GF-D8 (cell line): Measurements from ENCODE around the gene LAG3.

Experiments used
- DNase-seq: peaks from one replicate; lab custom pipeline; 2025; lab: John Stamatoyannopoulos, UW

The LAG3 gene

GRCh38 chr12:6790496-6791150 is 18.3 kb downstream of the LAG3 start:
- no peak for DNase-seq

GRCh38 chr12:6791931-6792520 is 19.7 kb downstream of the LAG3 start:
- DNase-seq, result no peak

- DNase-seq, result peak; percentile 50
Measured at GRCh38 chr12:6792522-6793201, 20.3 kb downstream of the LAG3 start.

DNA sequence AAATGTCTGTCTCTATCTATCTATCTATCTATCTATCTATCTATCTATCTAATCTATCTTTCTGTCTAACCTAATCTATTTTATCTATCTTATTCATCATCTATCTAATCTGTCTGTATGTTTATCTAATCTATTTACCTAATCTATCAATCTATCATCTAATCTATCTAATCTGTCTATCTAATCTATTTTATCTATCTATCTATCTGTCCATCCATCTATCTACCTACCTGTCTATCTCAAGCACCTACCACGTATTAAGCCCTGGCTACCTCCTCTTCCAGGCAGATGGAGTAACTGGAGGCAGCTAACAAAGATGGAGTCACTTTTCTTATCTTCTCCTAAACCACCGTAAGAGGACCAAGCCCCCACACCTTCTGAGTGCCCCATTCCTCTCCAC is 22.8 kb downstream of the LAG3 start:
- no peak for DNase-seq

DNA sequence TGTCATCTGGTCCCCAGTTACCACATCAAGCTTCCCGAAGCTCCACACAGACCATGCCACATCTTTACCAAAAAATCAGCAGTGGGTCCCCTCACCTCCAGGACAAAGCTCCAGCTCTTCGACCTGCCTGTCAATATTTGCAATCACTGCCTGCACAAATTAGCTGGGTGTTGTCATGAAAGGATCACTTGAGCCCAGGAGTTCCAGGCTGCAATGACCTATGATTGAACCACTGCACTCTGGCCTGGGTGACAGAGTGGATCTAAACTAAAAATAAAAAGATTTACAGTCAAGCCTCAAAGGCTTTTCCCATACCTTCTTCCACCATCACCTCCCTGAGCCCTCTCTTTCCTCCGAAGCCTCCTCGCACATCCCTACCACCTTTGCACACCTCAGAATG is 24.3 kb downstream of the LAG3 start:
- DNase-seq, result no peak

GRCh38 chr12:6799147-6799546 is 26.8 kb downstream of the LAG3 start:
- no peak for DNase-seq

- no peak for DNase-seq
Measured at GRCh38 chr12:6807170-6807569, 34.9 kb downstream of the LAG3 start.

GRCh38 chr12:6809056-6809455 is 36.7 kb downstream of the LAG3 start:
- DNase-seq, result no peak

GRCh38 chr12:6810758-6811157 is 38.4 kb downstream of the LAG3 start:
- no peak for DNase-seq

DNA sequence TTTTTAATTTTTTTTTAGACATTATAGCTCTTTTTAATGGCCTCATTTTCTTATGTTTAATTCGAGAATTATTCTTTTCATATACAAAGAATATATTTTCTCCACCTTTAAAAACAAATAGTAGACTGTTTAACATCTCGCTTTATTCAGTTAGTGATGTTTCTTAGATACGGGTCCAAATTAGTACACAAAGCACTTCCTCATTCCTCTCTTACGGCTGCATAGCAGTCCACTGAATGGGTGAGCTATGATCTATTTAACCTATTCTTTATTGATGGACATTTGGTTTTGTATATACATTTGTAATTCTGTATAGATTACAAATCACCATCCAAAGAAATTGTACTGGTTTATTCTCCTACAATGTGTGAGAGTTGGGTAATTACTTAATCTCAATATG is 41.0 kb downstream of the LAG3 start:
- no peak for DNase-seq

GRCh38 chr12:6816598-6816997 is 44.3 kb downstream of the LAG3 start:
- no peak for DNase-seq

GRCh38 chr12:6817098-6817497 is 44.8 kb downstream of the LAG3 start:
- no peak for DNase-seq

DNA sequence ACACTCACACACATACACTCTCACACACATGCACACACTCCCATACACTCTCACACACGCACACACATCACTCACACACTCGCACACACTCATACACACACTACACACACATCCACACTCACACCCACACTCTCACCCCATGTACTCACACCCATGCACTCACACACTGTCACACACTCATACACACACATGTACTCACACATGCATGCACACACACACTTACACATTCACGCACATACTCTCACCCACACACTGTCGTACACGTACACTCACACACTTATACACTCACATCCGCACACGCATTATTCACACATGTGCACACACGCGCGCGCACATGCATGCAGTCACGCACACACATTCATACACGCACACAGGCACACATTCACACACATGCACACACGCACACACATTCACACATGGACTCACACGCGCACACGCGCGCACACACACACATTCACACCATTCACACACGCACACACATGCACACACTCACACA is 45.4 kb downstream of the LAG3 start:
- DNase-seq, result no peak

DNA sequence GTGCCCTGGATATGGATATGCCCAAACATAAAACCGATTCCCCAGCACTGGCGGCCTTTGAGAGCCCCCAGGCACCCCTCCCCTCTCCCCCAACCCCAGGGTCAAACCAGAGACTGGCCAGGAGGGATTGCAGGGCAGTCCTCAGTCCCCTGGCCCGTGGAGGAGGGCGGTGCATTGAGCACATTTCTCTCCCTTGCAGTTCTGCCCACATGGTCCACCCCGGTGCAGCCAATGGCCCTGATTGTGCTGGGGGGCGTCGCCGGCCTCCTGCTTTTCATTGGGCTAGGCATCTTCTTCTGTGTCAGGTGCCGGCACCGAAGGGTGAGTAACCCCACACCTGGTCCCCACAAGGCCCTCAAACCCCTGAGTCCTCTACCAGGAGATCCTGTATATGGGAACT is 45.9 kb downstream of the LAG3 start:
- no peak for DNase-seq

DNA sequence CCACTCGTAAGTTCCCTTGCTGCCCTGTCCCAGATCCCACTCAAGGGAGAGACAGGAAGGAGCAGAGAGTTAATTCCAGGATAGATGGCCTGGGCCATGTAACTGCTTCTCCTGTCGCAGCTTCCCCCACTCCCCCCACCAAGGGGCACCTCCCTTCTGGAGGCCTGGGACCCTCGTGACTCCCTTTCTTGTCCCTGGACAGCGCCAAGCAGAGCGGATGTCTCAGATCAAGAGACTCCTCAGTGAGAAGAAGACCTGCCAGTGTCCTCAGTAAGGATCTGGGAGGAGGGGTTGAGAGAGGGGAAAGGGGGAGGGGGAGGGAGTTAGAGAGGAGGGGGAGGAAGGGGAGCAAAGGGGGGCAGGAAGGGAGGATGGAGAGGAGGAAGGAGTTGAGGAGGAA is 46.3 kb downstream of the LAG3 start:
- no peak for DNase-seq

GRCh38 chr12:6819106-6820030 is 47.0 kb downstream of the LAG3 start:
- no peak for DNase-seq

- no peak for DNase-seq
Measured at GRCh38 chr12:6820166-6820565, 47.8 kb downstream of the LAG3 start.

GRCh38 chr12:6821591-6822425 is 49.5 kb downstream of the LAG3 start, which contains the start of gene GPR162:
Gene GPR162 (plus strand): TSS chr12:6821821. CDS start chr12:6823899, 2,078 bp downstream.
- DNase-seq, result no peak

GRCh38 chr12:6822426-6823135 is 50.3 kb downstream of the LAG3 start:
- DNase-seq, result no peak
